ENCODE data around the gene ZNF620. TPM values are rescaled to one million over a fixed set of nuclear protein-coding genes. Genes with fewer than 3 reads are reported as not detected.
"Not testable (repeated sequence)": the region's sequence is repeated elsewhere in the genome, so short reads cannot be mapped to it uniquely, and the experiment has no call there.

Gene ZNF620
- total RNA-seq (2014; rRNA removed; shearing (Covaris generic)): 2.6 and 4.4 TPM in 2 replicates
- polyA plus RNA-seq (2015; cell fraction: cytosol; rRNA removed): 1.3 and 2.3 TPM in 2 replicates
- 1.4 and 1.5 TPM in 2 replicates for polyA plus RNA-seq (2015; cell fraction: nucleus; rRNA removed)

GRCh38 chr3:40505599-40506462 lies at the start of gene ZNF620:
TSS of gene ZNF620 (plus strand) at chr3:40506039. CDS start at chr3:40506353, 314 bp downstream.
- DNase-seq (ENCODE audit: low read depth): peak; percentile 75

GRCh38 chr3:40456279-40456939 lies 49.4 kb upstream of the ZNF620 start:
- no peak for DNase-seq (ENCODE audit: low read depth)

- peak; percentile 91 for DNase-seq (ENCODE audit: low read depth)
Measured at GRCh38 chr3:40456940-40457823, 48.7 kb upstream of the ZNF620 start, which contains the start of gene RPL14. TSS of gene RPL14 (plus strand) at chr3:40457339. CDS start at chr3:40457472, 133 bp downstream.

GRCh38 chr3:40458473-40458872 lies 47.4 kb upstream of the ZNF620 start:
- DNase-seq (ENCODE audit: low read depth): no peak

- peak; percentile 22 for DNase-seq (ENCODE audit: low read depth)
Measured at GRCh38 chr3:40460481-40460880, 45.4 kb upstream of the ZNF620 start.

- no peak for DNase-seq (ENCODE audit: low read depth)
Measured at GRCh38 chr3:40461161-40461560, 44.7 kb upstream of the ZNF620 start.

GRCh38 chr3:40462838-40463237 lies 43.0 kb upstream of the ZNF620 start:
- not testable (repeated sequence) for DNase-seq (ENCODE audit: low read depth)

- no peak for DNase-seq (ENCODE audit: low read depth)
Measured at GRCh38 chr3:40463579-40463978, 42.3 kb upstream of the ZNF620 start.

GRCh38 chr3:40464339-40465110 lies 41.3 kb upstream of the ZNF620 start:
- DNase-seq (ENCODE audit: low read depth): no peak

GRCh38 chr3:40465111-40465407 lies 40.8 kb upstream of the ZNF620 start:
- DNase-seq (ENCODE audit: low read depth): no peak

- DNase-seq (ENCODE audit: low read depth): no peak
Measured at GRCh38 chr3:40465456-40465855, 40.4 kb upstream of the ZNF620 start.

GRCh38 chr3:40468018-40468417 lies 37.8 kb upstream of the ZNF620 start:
- DNase-seq (ENCODE audit: low read depth): no peak

GRCh38 chr3:40470701-40471100 lies 35.1 kb upstream of the ZNF620 start:
- DNase-seq (ENCODE audit: low read depth): no peak

- peak; percentile 77 for DNase-seq (ENCODE audit: low read depth)
Measured at GRCh38 chr3:40476478-40477470, 29.1 kb upstream of the ZNF620 start, which contains the start of gene ZNF619. TSS of gene ZNF619 (plus strand) at chr3:40477122. CDS start at chr3:40477980, 858 bp downstream.

- DNase-seq (ENCODE audit: low read depth): no peak
Measured at GRCh38 chr3:40477666-40478065, 28.2 kb upstream of the ZNF620 start.

GRCh38 chr3:40487172-40487571 lies 18.7 kb upstream of the ZNF620 start:
- no peak for DNase-seq (ENCODE audit: low read depth)

- DNase-seq (ENCODE audit: low read depth): no peak
Measured at GRCh38 chr3:40490916-40491315, 14.9 kb upstream of the ZNF620 start.

GRCh38 chr3:40494698-40495097 lies 11.1 kb upstream of the ZNF620 start:
- no peak for DNase-seq (ENCODE audit: low read depth)

GRCh38 chr3:40497288-40497687 lies 8.6 kb upstream of the ZNF620 start:
- no peak for DNase-seq (ENCODE audit: low read depth)
